Measurements from ENCODE around the gene ERCC6L2.

DNA sequence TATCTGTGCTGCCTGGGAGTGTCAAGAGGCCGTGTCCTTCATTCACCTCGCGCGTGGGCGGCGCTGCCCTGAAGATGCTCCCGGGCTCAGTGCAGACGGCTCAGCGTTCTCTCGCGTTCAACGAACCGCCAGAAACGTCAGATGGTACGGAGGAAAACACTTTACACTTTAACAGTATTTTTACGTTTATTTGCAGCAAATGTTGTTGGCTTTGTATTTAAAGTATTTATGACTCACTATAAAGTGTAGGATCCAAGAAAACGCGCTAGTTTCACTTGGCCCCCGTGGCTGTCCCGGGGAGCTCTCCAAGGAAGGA lies 544 bp upstream of the ERCC6L2 start:
- TF ChIP-seq, protein P1, sequence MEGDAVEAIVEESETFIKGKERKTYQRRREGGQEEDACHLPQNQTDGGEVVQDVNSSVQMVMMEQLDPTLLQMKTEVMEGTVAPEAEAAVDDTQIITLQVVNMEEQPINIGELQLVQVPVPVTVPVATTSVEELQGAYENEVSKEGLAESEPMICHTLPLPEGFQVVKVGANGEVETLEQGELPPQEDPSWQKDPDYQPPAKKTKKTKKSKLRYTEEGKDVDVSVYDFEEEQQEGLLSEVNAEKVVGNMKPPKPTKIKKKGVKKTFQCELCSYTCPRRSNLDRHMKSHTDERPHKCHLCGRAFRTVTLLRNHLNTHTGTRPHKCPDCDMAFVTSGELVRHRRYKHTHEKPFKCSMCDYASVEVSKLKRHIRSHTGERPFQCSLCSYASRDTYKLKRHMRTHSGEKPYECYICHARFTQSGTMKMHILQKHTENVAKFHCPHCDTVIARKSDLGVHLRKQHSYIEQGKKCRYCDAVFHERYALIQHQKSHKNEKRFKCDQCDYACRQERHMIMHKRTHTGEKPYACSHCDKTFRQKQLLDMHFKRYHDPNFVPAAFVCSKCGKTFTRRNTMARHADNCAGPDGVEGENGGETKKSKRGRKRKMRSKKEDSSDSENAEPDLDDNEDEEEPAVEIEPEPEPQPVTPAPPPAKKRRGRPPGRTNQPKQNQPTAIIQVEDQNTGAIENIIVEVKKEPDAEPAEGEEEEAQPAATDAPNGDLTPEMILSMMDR (IDR thresholded peaks at IDR 0.05): no peak
- no peak for TF ChIP-seq EZH2 (IDR thresholded peaks at IDR 0.05; ENCODE audit: borderline replicate concordance, insufficient read depth, low read depth, low read length, poor library complexity, severe bottlenecking)

All from B cell (primary cell).